ENCODE data around the gene PKD2L1.

The PKD2L1 gene

GRCh38 chr10:100368721-100369120, 38.7 kb upstream of the PKD2L1 start:
- no peaks in the 10 kb centered on the region for H3K9me3 ChIP-seq (ENCODE audit: control insufficient read depth, low read length)
- no peaks in the 10 kb centered on the region for H3K27me3 ChIP-seq (ENCODE audit: control insufficient read depth, insufficient read depth, low read length)
- no peak overlapping the region for H3K4me3 ChIP-seq (ENCODE audit: low read depth, low read length)
- H3K9ac ChIP-seq, result no peak overlapping the region
- no peak for TF ChIP-seq CTCF (IDR thresholded peaks at IDR 0.05)
- H3K27ac ChIP-seq, result no peak overlapping the region
- H3K36me3 ChIP-seq (ENCODE audit: control insufficient read depth, insufficient read depth, low read length), result no peaks in the 10 kb centered on the region
- no peaks in the 10 kb centered on the region for H3K79me2 ChIP-seq
- no peak overlapping the region for H3K4me2 ChIP-seq (ENCODE audit: low read length)
- H3K4me1 ChIP-seq, result peaks cover 41% of the 10 kb centered on the region
- H2AFZ ChIP-seq, result no peak overlapping the region

GRCh38 chr10:100364735-100365391, 34.8 kb upstream of the PKD2L1 start:
- no peaks in the 10 kb centered on the region for H3K36me3 ChIP-seq (ENCODE audit: control insufficient read depth, insufficient read depth, low read length)
- no peak overlapping the region for H3K4me3 ChIP-seq (ENCODE audit: low read depth, low read length)
- H3K79me2 ChIP-seq, result no peaks in the 10 kb centered on the region
- H3K9me3 ChIP-seq (ENCODE audit: control insufficient read depth, low read length), result no peaks in the 10 kb centered on the region
- peak overlapping the region; percentile 75 for H3K27ac ChIP-seq
- H3K4me2 ChIP-seq (ENCODE audit: low read length), result peak overlapping the region; percentile 5
- no peak for TF ChIP-seq CTCF (IDR thresholded peaks at IDR 0.05)
- H3K4me1 ChIP-seq, result peaks cover 32% of the 10 kb centered on the region
- H3K9ac ChIP-seq, result no peak overlapping the region
- no peaks in the 10 kb centered on the region for H3K27me3 ChIP-seq (ENCODE audit: control insufficient read depth, insufficient read depth, low read length)
- peak overlapping the region; percentile 50 for H2AFZ ChIP-seq

GRCh38 chr10:100364175-100364574, 34.1 kb upstream of the PKD2L1 start:
- Histone ChIP-seq H3K4me1 (peaks cover 35% of the 10 kb centered on the region), H3K9ac (no peak overlapping the region), H3K79me2 (no peaks in the 10 kb centered on the region), H3K27ac (peak overlapping the region; percentile 75), H3K27me3 (ENCODE audit: control insufficient read depth, insufficient read depth, low read length) (no peaks in the 10 kb centered on the region), H3K36me3 (ENCODE audit: control insufficient read depth, insufficient read depth, low read length) (no peaks in the 10 kb centered on the region), H3K9me3 (ENCODE audit: control insufficient read depth, low read length) (no peaks in the 10 kb centered on the region), H2AFZ (no peak overlapping the region), H3K4me3 (ENCODE audit: low read depth, low read length) (no peak overlapping the region), H3K4me2 (ENCODE audit: low read length) (no peak overlapping the region)
- TF ChIP-seq CTCF (IDR thresholded peaks at IDR 0.05), result no peak

- Histone ChIP-seq H3K36me3 (ENCODE audit: control insufficient read depth, insufficient read depth, low read length) (no peaks in the 10 kb centered on the region), H3K27ac (peak overlapping the region; percentile 75), H3K27me3 (ENCODE audit: control insufficient read depth, insufficient read depth, low read length) (no peaks in the 10 kb centered on the region), H3K4me2 (ENCODE audit: low read length) (no peak overlapping the region), H3K79me2 (no peaks in the 10 kb centered on the region), H3K4me3 (ENCODE audit: low read depth, low read length) (no peak overlapping the region), H3K9me3 (ENCODE audit: control insufficient read depth, low read length) (no peaks in the 10 kb centered on the region), H3K4me1 (peaks cover 35% of the 10 kb centered on the region), H3K9ac (no peak overlapping the region), H2AFZ (peak overlapping the region; percentile 67)
- TF ChIP-seq CTCF (IDR thresholded peaks at IDR 0.05), result no peak
These were observed 32.8 kb upstream of the PKD2L1 start for GRCh38 chr10:100362570-100363496.
